T-helper 17 cell (primary cell): ENCODE results near the gene ZNF334. TPM values are rescaled to one million over a fixed set of nuclear protein-coding genes. Genes with fewer than 3 reads are reported as not detected.
A peak's percentile ranks its signal among the peaks of the same experiment; 100 is the strongest.

Experiments
- ATAC-seq: fragments of 150-1000 bp; cut with Tn5 transposase; 2 replicates; pipeline ENCODE4 v1.10.0; 2021; ENCODE audit warnings: mild to moderate bottlenecking, moderate library complexity
- DNase-seq, 3 donors: peaks; one replicate each; pipeline versions ENCODE4 v3.0.0 to v3.0.0-alpha.2; 2020 to 2021
- H3K9me3 ChIP-seq: one replicate; pipeline ENCODE4 v1.7.0; 2013; ENCODE audit warnings: low read length, mild to moderate bottlenecking; ENCODE audit not compliant: control insufficient read depth, poor library complexity, severe bottlenecking
- H3K27ac Mint-ChIP-seq: one replicate; pipeline ENCODE4 v1.8.0; 2022; ENCODE audit warnings: mild to moderate bottlenecking, moderate library complexity, mixed read lengths
- H3K27me3 Mint-ChIP-seq: one replicate; pipeline ENCODE4 v1.8.0; 2022; ENCODE audit warnings: mixed read lengths
- H3K36me3 Mint-ChIP-seq: one replicate; pipeline ENCODE4 v1.8.0; 2022; ENCODE audit warnings: low read depth, mixed read lengths
- H3K4me1 Mint-ChIP-seq: one replicate; pipeline ENCODE4 v1.8.0; 2022; ENCODE audit warnings: mild to moderate bottlenecking, mixed read lengths
- H3K4me3 Mint-ChIP-seq: one replicate; pipeline ENCODE4 v1.8.0; 2022; ENCODE audit warnings: mild to moderate bottlenecking, moderate library complexity, mixed read lengths
- total RNA-seq, 4 donors: library from RNA in 2 of 4; stranded (reverse) in 2 of 4; gene quantifications; one replicate each; pipeline ENCODE4 v1.2.3 and lab custom pipeline; 2022 to 2026

ZNF334 gene
- total RNA-seq (under 1 TPM; 0.21 to 0.27 TPM), total RNA-seq (lab: John Stamatoyannopoulos, UW) (0 to 0.30 reads per million in 2 donors)

- H3K9me3 ChIP-seq, result peaks cover 3% of the 10 kb centered on the region
- DNase-seq, result no peak
- peaks cover 45% of the 10 kb centered on the region for H3K27me3 Mint-ChIP-seq
- peaks cover 2% of the 10 kb centered on the region for H3K4me1 Mint-ChIP-seq
- no peak within 1 kb of the TSS for H3K27ac Mint-ChIP-seq
- ATAC-seq, result peak; percentile 37
- peaks cover 2% of the 10 kb centered on the region for H3K36me3 Mint-ChIP-seq
- peak within 1 kb of the TSS; percentile 75 for H3K4me3 Mint-ChIP-seq
Observed at GRCh38 chr20:46512943-46513844, at the start of gene ZNF334. ZNF334 (minus strand) TSS chr20:46513559; CDS start chr20:46512102, 1,457 bp downstream.

DNA sequence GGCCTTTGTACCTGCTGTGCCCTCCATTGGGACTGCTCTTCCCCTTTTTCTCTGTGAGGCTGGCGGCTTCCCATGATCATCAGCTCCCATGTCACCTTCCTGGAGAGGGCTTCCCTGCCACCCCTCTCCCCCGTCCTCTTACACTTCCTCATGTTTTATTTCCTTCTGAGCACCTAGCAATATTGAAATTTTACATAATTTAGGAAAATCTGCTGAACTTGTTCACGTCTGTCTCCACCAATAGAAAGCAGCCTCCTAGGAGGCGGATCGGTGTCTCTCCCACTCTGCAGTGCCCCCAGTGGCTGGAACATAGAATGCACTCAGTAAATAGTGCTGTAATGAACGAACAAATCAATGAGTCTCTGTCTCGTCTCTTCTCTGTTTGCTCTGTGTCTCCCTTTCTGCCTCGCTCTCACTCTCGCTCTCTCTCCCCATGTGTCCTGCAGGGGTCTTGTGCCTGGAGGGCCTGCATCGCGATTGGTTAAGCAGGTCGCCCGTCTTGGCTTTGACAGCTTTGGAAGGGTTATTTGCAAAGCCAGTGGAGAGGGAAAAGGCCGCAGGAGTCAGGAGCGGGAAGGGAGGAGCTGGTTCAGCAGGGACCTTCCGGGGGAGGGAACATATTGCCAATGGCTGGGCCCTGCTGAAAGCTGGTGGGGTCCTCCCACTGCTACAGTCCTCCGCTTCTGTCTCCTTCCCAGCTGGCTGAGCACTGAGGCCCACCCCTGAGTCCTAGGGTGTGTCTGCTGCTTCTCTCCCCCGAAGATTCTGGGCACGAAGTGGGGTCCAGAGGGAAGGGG, 49.2 kb upstream of the ZNF334 start:
- Mint-ChIP-seq H3K4me3 (no peak overlapping the region), H3K4me1 (peaks cover 4% of the 10 kb centered on the region), H3K36me3 (no peaks in the 10 kb centered on the region), H3K27me3 (peaks cover 4% of the 10 kb centered on the region), H3K27ac (no peak overlapping the region)
- DNase-seq, result peak; percentile 26 to 52 (median 27)
- peak; percentile 86 for ATAC-seq
- H3K9me3 ChIP-seq, result no peaks in the 10 kb centered on the region

GRCh38 chr20:46562009-46562372, 48.6 kb upstream of the ZNF334 start:
- ATAC-seq (no peak), DNase-seq (no peak)
- no peaks in the 10 kb centered on the region for H3K27me3 Mint-ChIP-seq
- H3K4me3 Mint-ChIP-seq, result no peak overlapping the region
- H3K36me3 Mint-ChIP-seq, result no peaks in the 10 kb centered on the region
- no peak overlapping the region for H3K27ac Mint-ChIP-seq
- peaks cover 4% of the 10 kb centered on the region for H3K4me1 Mint-ChIP-seq
- H3K9me3 ChIP-seq, result no peaks in the 10 kb centered on the region

DNA sequence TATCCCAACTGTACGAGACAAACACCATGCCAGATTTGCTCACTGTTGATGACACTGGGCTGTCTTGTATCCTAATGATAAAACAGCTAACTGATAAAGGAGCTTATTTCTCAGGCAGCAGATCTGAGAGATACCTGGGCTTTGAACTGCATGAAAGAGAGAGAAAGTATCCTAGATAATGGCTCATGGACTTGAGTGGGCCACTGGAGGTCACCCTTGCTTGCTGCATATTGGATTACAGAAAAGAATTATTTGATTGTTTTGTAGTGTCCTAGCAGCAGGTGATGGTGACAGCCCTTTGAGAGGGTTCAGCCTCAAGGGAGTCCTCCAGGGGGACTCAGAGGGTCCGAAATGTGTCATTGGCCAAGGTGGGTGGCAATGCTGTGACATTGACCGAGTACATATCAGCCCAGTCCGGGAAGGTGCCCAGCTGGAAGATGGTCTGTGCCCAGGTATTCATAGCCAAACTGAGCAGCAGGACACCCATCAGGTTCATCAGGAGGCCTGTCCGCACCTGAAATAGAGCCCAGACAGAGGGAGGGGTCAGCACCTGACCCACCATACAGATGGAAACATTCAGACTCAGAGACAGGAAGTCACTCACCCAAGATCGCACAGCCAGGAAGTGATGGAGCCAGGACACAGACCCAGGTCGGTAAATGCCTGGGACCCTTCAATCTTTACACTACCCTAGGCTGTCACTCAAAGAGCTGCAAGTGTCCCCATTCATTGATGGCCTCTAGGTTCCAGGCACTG, 46.5 kb upstream of the ZNF334 start:
- H3K9me3 ChIP-seq, result no peaks in the 10 kb centered on the region
- H3K27me3 Mint-ChIP-seq, result no peaks in the 10 kb centered on the region
- ATAC-seq (no peak), DNase-seq (no peak)
- H3K27ac Mint-ChIP-seq, result no peak overlapping the region
- no peak overlapping the region for H3K4me3 Mint-ChIP-seq
- H3K36me3 Mint-ChIP-seq, result no peaks in the 10 kb centered on the region
- H3K4me1 Mint-ChIP-seq, result peaks cover 4% of the 10 kb centered on the region

DNA sequence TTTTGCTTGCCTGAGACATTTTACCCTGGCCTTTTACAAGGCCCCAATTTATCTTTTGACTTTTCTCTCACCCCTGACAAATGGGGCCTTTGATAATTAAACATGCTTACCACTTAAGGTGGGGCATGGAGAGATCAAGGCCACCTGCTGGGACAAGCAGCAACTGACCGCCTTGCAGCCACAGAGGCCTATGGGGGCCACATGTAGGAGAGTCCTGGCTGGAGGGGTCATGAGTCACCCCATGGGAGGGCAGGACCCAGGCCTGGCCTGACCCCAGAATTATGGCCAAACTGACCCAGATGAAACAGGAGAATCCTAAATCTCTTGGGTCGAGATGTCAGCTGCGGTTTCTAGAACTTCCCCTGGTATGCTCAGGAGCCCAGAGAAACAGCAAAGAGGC, 45.6 kb upstream of the ZNF334 start:
- H3K36me3 Mint-ChIP-seq, result no peaks in the 10 kb centered on the region
- DNase-seq (no peak), ATAC-seq (no peak)
- H3K4me1 Mint-ChIP-seq, result peaks cover 4% of the 10 kb centered on the region
- no peak overlapping the region for H3K27ac Mint-ChIP-seq
- no peak overlapping the region for H3K4me3 Mint-ChIP-seq
- no peaks in the 10 kb centered on the region for H3K27me3 Mint-ChIP-seq
- no peaks in the 10 kb centered on the region for H3K9me3 ChIP-seq

GRCh38 chr20:46558511-46558959, 45.2 kb upstream of the ZNF334 start:
- ATAC-seq (no peak), DNase-seq (no peak)
- Mint-ChIP-seq H3K27ac (no peak overlapping the region), H3K4me1 (peaks cover 4% of the 10 kb centered on the region), H3K4me3 (no peak overlapping the region), H3K36me3 (no peaks in the 10 kb centered on the region), H3K27me3 (no peaks in the 10 kb centered on the region)
- H3K9me3 ChIP-seq, result no peaks in the 10 kb centered on the region

DNA sequence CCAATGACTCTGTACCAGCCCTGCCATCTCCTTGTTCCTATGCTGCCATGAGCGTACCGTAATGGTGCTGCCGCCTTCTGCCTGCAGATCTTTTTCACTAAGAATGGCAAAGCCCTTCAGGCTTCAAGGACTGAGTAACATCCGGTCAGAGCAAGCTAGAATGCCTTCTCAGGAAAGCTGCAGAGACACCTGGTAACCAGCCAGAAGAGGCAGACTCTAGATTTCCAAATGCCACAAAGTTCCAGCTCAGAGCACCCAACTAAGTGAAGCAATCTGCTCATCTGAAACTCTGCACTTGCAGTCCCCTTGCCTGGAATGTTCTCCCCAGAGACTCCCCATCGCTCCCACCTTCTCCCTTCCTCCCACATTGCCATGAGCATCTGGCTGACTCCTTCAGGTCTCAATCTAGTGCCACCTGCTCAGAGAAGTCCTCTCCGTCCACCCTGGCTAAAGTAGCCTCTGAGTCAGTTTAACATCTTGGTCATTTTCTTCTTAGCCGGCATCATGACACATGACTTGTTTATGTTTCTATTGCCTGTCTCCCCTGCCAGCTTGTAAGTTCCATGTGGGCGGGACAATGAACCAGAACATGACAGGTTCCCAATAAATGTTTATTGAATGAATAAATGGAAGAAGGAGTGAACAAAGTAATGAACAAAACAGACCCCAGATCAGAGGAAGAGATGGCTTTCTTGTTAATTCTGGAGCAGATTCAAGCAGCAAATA, 44.0 kb upstream of the ZNF334 start:
- H3K27me3 Mint-ChIP-seq, result no peaks in the 10 kb centered on the region
- no peaks in the 10 kb centered on the region for H3K36me3 Mint-ChIP-seq
- H3K27ac Mint-ChIP-seq, result no peak overlapping the region
- H3K4me3 Mint-ChIP-seq, result no peak overlapping the region
- H3K9me3 ChIP-seq, result no peaks in the 10 kb centered on the region
- DNase-seq, result no peak
- ATAC-seq, result no peak
- H3K4me1 Mint-ChIP-seq, result peaks cover 14% of the 10 kb centered on the region

- Mint-ChIP-seq H3K4me3 (no peak overlapping the region), H3K27me3 (no peaks in the 10 kb centered on the region)
- no peak for DNase-seq
Observed at GRCh38 chr20:46555370-46555956, 42.1 kb upstream of the ZNF334 start.

GRCh38 chr20:46554828-46555227, 41.5 kb upstream of the ZNF334 start:
- no peaks in the 10 kb centered on the region for H3K9me3 ChIP-seq
- Mint-ChIP-seq H3K4me1 (peaks cover 15% of the 10 kb centered on the region), H3K36me3 (no peaks in the 10 kb centered on the region), H3K27ac (no peak overlapping the region), H3K4me3 (no peak overlapping the region), H3K27me3 (no peaks in the 10 kb centered on the region)
- no peak for DNase-seq
- no peak for ATAC-seq

More at GRCh38 chr20:46555370-46555956, 42.1 kb upstream of the ZNF334 start:
- no peak for ATAC-seq
- H3K9me3 ChIP-seq, result no peaks in the 10 kb centered on the region
- peaks cover 16% of the 10 kb centered on the region for H3K4me1 Mint-ChIP-seq
- no peak overlapping the region for H3K27ac Mint-ChIP-seq
- no peaks in the 10 kb centered on the region for H3K36me3 Mint-ChIP-seq

- no peak for DNase-seq
- Mint-ChIP-seq H3K27me3 (no peaks in the 10 kb centered on the region), H3K36me3 (no peaks in the 10 kb centered on the region), H3K4me1 (peaks cover 15% of the 10 kb centered on the region), H3K27ac (no peak overlapping the region), H3K4me3 (no peak overlapping the region)
- H3K9me3 ChIP-seq, result no peaks in the 10 kb centered on the region
- ATAC-seq, result no peak
Observed at GRCh38 chr20:46553926-46554325, 40.6 kb upstream of the ZNF334 start.

DNA sequence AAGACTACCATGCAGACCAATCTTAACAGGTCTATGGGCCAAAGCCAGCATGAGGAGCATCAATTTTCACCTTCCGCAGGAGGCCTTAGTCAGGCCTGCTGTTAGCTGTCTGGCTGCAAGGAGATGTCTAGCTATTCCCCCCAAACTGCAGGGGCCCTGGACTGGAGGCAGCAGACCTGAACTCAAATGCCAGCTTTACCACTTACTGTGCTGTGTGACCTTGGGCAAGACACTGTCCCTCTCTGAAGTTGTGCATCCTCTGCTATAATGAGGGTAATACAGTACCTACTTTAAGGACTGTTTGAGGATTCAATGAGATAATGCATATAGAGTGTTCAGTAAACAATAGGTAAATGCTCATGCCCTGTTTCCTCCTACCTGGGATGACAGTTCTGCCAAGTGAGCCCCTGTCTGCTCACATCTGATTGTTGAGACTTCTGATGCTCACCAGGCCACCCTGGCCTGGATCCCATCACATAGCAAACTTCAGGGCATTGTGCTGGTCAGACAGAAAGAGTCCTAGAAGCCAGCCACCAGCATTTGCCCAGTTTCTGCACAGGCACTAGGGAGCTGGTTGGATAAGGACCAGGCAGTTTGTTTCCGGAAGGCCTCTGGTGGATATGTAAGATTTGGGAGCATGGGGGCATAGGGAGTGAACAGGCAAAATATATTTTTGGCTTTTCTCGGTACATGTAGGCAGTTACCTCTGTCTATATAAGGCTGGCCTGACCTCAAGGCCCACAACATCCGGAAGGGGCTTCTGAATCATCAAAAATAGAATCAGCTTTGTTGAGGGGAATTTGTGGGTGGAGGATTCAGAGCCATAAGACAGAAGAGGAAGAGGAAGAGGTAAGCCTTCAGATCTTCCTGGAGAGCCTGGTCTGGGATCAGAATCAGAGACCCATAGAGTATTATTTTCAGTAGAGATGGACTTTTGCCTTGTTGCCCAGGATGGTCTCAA, 39.4 kb upstream of the ZNF334 start:
- Mint-ChIP-seq H3K4me1 (peaks cover 15% of the 10 kb centered on the region), H3K27me3 (no peaks in the 10 kb centered on the region), H3K4me3 (peak overlapping the region; percentile 19), H3K36me3 (no peaks in the 10 kb centered on the region), H3K27ac (peak overlapping the region; percentile 73)
- peak; percentile 83 for ATAC-seq
- DNase-seq, result no peak
- no peaks in the 10 kb centered on the region for H3K9me3 ChIP-seq
